ENCODE results near the gene ARHGAP32. TPM values are rescaled to one million over a fixed set of nuclear protein-coding genes. Genes with fewer than 3 reads are reported as not detected.
A peak's percentile ranks its signal among the peaks of the same experiment; 100 is the strongest.

The ARHGAP32 gene
- total RNA-seq, 1 experiment from 2014 or later = 27.8 TPM

GRCh38 chr11:129067454-129067853, 124.7 kb downstream of the ARHGAP32 start:
- no peak for ATAC-seq
- H3K9ac ChIP-seq (ENCODE audit: low read length) = no peak overlapping the region
- no peak overlapping the region for H3K4me3 ChIP-seq (replicated peaks in 1 of 2; ENCODE audit: low read depth in 1 of 2, low read length in 2 of 2)
- POLR2A ChIA-PET = no interaction called here
- RAD21 ChIA-PET (ENCODE audit: low non-redundant PET in 1 of 2, low total read pairs in 2 of 2, uncharacterized antibody in 2 of 2, unreplicated experiment in 2 of 2) = no interaction called here
- H3K9me3 ChIP-seq (ENCODE audit: control insufficient read depth in 1 of 2, insufficient read depth in 1 of 2, low read depth in 1 of 2, low read length in 2 of 2) = no peaks in the 10 kb centered on the region
- intact Hi-C loops (cut with micrococcal nuclease) = no loop called here
- no TSS peak for BruUV-seq (replicated peaks)
- H4K20me1 ChIP-seq (ENCODE audit: insufficient read depth) = no peaks in the 10 kb centered on the region
- CTCF ChIA-PET = no interaction called here
- H3K27ac ChIP-seq (ENCODE audit: low read depth, low read length) = no peak overlapping the region
- H3K4me2 ChIP-seq (ENCODE audit: low read length) = peak overlapping the region; percentile 18; the same call in 1 of the 2 replicates
- DNase-seq (ENCODE audit: low read depth, low spot score) = no peak
- peaks cover 0 to 10% of the 10 kb centered on the region in 2 experiments; a peak in 2 of 4 replicates for H3K4me1 ChIP-seq (ENCODE audit: control insufficient read depth in 1 of 2, insufficient read depth in 2 of 2, low read length in 2 of 2)
- no peaks in the 10 kb centered on the region for H3K9me2 ChIP-seq (ENCODE audit: insufficient read depth)
- no peaks in the 10 kb centered on the region for H3K79me2 ChIP-seq (ENCODE audit: insufficient read depth, low read length)
- no peak for TF ChIP-seq YY1 (IDR thresholded peaks at IDR 0.05; ENCODE audit: extremely low read depth, insufficient replicate concordance, low read depth, low read length)
- no peak for TF ChIP-seq ZFX (IDR thresholded peaks at IDR 0.05)
- no peak for TF ChIP-seq CBX3 (IDR thresholded peaks at IDR 0.05; ENCODE audit: low read depth)
- TF ChIP-seq EZH2phosphoT487 (IDR thresholded peaks at IDR 0.05; ENCODE audit: borderline replicate concordance) = no peak
- no peak for TF ChIP-seq REST (IDR thresholded peaks at IDR 0.05; ENCODE audit: low read depth)
- no peak overlapping the region for H2AFZ ChIP-seq (ENCODE audit: low read depth, low read length, poor library complexity, severe bottlenecking)
- no peaks in the 10 kb centered on the region; a peak in 1 of 4 replicates for H3K36me3 ChIP-seq (ENCODE audit: control insufficient read depth in 1 of 2, insufficient read depth in 2 of 2, low read length in 2 of 2)
- no peaks in the 10 kb centered on the region for H3K27me3 ChIP-seq (ENCODE audit: insufficient read depth, low read length)

- POLR2A ChIA-PET = no interaction called here
- CTCF ChIA-PET = no interaction called here
- ATAC-seq (no peak), DNase-seq (ENCODE audit: low read depth, low spot score) (no peak)
- BruUV-seq (replicated peaks) = no TSS peak
- Histone ChIP-seq H2AFZ (ENCODE audit: low read depth, low read length, poor library complexity, severe bottlenecking) (no peak overlapping the region), H3K36me3 (ENCODE audit: control insufficient read depth in 1 of 2, insufficient read depth in 2 of 2, low read length in 2 of 2) (no peaks in the 10 kb centered on the region; a peak in 1 of 4 replicates), H3K4me1 (ENCODE audit: control insufficient read depth in 1 of 2, insufficient read depth in 2 of 2, low read length in 2 of 2) (peaks cover 8 to 22% of the 10 kb centered on the region in 2 experiments), H3K27me3 (ENCODE audit: insufficient read depth, low read length) (no peaks in the 10 kb centered on the region), H3K9me2 (ENCODE audit: insufficient read depth) (no peaks in the 10 kb centered on the region), H3K4me2 (ENCODE audit: low read length) (no peak overlapping the region), H3K4me3 (replicated peaks in 1 of 2; ENCODE audit: low read depth in 1 of 2, low read length in 2 of 2) (no peak overlapping the region), H4K20me1 (ENCODE audit: insufficient read depth) (no peaks in the 10 kb centered on the region), H3K9me3 (ENCODE audit: control insufficient read depth in 1 of 2, insufficient read depth in 1 of 2, low read depth in 1 of 2, low read length in 2 of 2) (no peaks in the 10 kb centered on the region), H3K9ac (ENCODE audit: low read length) (no peak overlapping the region), H3K79me2 (ENCODE audit: insufficient read depth, low read length) (no peaks in the 10 kb centered on the region), H3K27ac (ENCODE audit: low read depth, low read length) (no peak overlapping the region)
- RAD21 ChIA-PET (ENCODE audit: low non-redundant PET in 1 of 2, low total read pairs in 2 of 2, uncharacterized antibody in 2 of 2, unreplicated experiment in 2 of 2) = no interaction called here
- intact Hi-C loops (cut with micrococcal nuclease) = no loop called here
- no peak for TF ChIP-seq POLR2A (IDR thresholded peaks at IDR 0.05; ENCODE audit: borderline replicate concordance, extremely low read depth, insufficient read depth, insufficient read length)
- no peak for TF ChIP-seq CTCF (IDR thresholded peaks at IDR 0.05 in 2 of 3, conservative IDR thresholded peaks at IDR 0.05 in 1 of 3; ENCODE audit: borderline replicate concordance in 1 of 3, insufficient read depth in 1 of 3, low read depth in 2 of 3, low read length in 2 of 3)
- TF ChIP-seq EZH2phosphoT487 (IDR thresholded peaks at IDR 0.05; ENCODE audit: borderline replicate concordance) = no peak
- TF ChIP-seq YY1 (IDR thresholded peaks at IDR 0.05; ENCODE audit: extremely low read depth, insufficient replicate concordance, low read depth, low read length) = no peak
- no peak for TF ChIP-seq SIN3A (IDR thresholded peaks at IDR 0.05; ENCODE audit: low read depth)
- no peak for TF ChIP-seq FOSL1 (IDR thresholded peaks at IDR 0.05; ENCODE audit: low read depth)
- no peak for TF ChIP-seq CBX3 (IDR thresholded peaks at IDR 0.05; ENCODE audit: low read depth)
- TF ChIP-seq REST (IDR thresholded peaks at IDR 0.05; ENCODE audit: low read depth) = no peak
- no peak for TF ChIP-seq SRF (IDR thresholded peaks at IDR 0.05; ENCODE audit: low read depth)
These were observed 125.9 kb downstream of the ARHGAP32 start for GRCh38 chr11:129066229-129066628.
